WTC11 (cell line): ENCODE data around the gene TNFRSF11A. TPM values are rescaled to one million over a fixed set of nuclear protein-coding genes. Genes with fewer than 3 reads are reported as not detected.

Experiments used
- ATAC-seq: fragments of 200-7000 bp; cut with Tn5 transposase; 2 replicates; pipeline ENCODE4 v1.10.0; 2021; ENCODE audit warnings: mild to moderate bottlenecking, moderate library complexity
- CTCF ChIA-PET: fragments of 300-600 bp; sonication (Branson Sonifier 250); formaldehyde crosslinking; loops from one replicate; lab custom pipeline; 2021; ENCODE audit warnings: antibody characterized with exemption; lab: Charles Lee
- POLR2A ChIA-PET: fragments of 350-600 bp; sonication (Branson Sonifier 250); formaldehyde crosslinking; loops from one replicate; lab custom pipeline; 2021; ENCODE audit warnings: antibody characterized with exemption; lab: Charles Lee
- DNase-seq: peaks from one replicate; pipeline ENCODE4 v3.0.0; 2021; ENCODE audit warnings: low spot score
- H3K27ac Mint-ChIP-seq: 2 replicates; pipeline ENCODE4 v1.8.0; 2021; ENCODE audit warnings: mixed read lengths
- H3K27me3 Mint-ChIP-seq: 2 replicates; pipeline ENCODE4 v1.8.0; 2021; ENCODE audit warnings: low read depth, mild to moderate bottlenecking, moderate library complexity, mixed read lengths
- H3K36me3 Mint-ChIP-seq: 2 replicates; pipeline ENCODE4 v1.8.0; 2021; ENCODE audit warnings: mixed read lengths
- H3K4me1 Mint-ChIP-seq: 2 replicates; pipeline ENCODE4 v1.8.0; 2022; ENCODE audit warnings: mixed read lengths
- H3K4me3 Mint-ChIP-seq: 2 replicates; pipeline ENCODE4 v1.8.0; 2021; ENCODE audit warnings: mild to moderate bottlenecking, moderate library complexity, mixed read lengths
- H3K9me3 Mint-ChIP-seq: 2 replicates; pipeline ENCODE4 v1.8.0; 2021; ENCODE audit warnings: mixed read lengths
- ESRRA ChIP-seq: sonication (generic); formaldehyde crosslinking; IDR thresholded peaks from 2 replicates; pipeline ENCODE4 v1.8.1; 2022; ENCODE audit warnings: mild to moderate bottlenecking, missing genetic modification reagents, borderline replicate concordance
- NR1H2 ChIP-seq: sonication (generic); formaldehyde crosslinking; IDR thresholded peaks from 2 replicates; pipeline ENCODE4 v1.9.0; 2021; ENCODE audit warnings: mild to moderate bottlenecking, moderate library complexity, missing genetic modification reagents
- STAT6 ChIP-seq: sonication (generic); formaldehyde crosslinking; conservative IDR thresholded peaks from 2 replicates; pipeline ENCODE4 v1.8.1; 2023; ENCODE audit warnings: mild to moderate bottlenecking, low read depth, missing genetic modification reagents, moderate library complexity
- TEAD1 ChIP-seq: sonication (generic); formaldehyde crosslinking; IDR thresholded peaks from 2 replicates; pipeline ENCODE4 v1.8.0; 2022; ENCODE audit warnings: mild to moderate bottlenecking, missing genetic modification reagents
- ZBTB21 ChIP-seq: sonication (generic); formaldehyde crosslinking; IDR thresholded peaks from 2 replicates; pipeline ENCODE4 v1.8.1; 2023; ENCODE audit warnings: mild to moderate bottlenecking, missing genetic modification reagents, borderline replicate concordance
- ZNF219 ChIP-seq: sonication (generic); formaldehyde crosslinking; IDR thresholded peaks from 2 replicates; pipeline ENCODE4 v1.8.0; 2023; ENCODE audit warnings: missing genetic modification reagents, mild to moderate bottlenecking, borderline replicate concordance
- ZNF232 ChIP-seq: sonication (generic); formaldehyde crosslinking; IDR thresholded peaks from 2 replicates; pipeline ENCODE4 v1.8.0; 2022; ENCODE audit warnings: mild to moderate bottlenecking, missing genetic modification reagents
- ZNF317 ChIP-seq: sonication (generic); formaldehyde crosslinking; IDR thresholded peaks from 2 replicates; pipeline ENCODE4 v1.8.1; 2023; ENCODE audit warnings: low read depth, mild to moderate bottlenecking, moderate library complexity, missing genetic modification reagents, borderline replicate concordance
- ZNF416 ChIP-seq: fragments of 250-450 bp; sonication (Bioruptor Pico); IDR thresholded peaks from 2 replicates; pipeline ENCODE4 v1.9.0; 2021; ENCODE audit warnings: mild to moderate bottlenecking, inconsistent platforms
- total RNA-seq: library from RNA; stranded (reverse); gene quantifications from 3 replicates; pipeline ENCODE4 v1.2.3, GENCODE V29; 2021
- TF ChIP-seq, protein P1 (sequence below): fragments of 200-600 bp; IDR thresholded peaks from 2 replicates; pipeline ENCODE4 v1.8.0; 2022; ENCODE audit warnings: antibody characterized with exemption
- TF ChIP-seq, protein P2 (sequence below): sonication (generic); formaldehyde crosslinking; IDR thresholded peaks from 2 replicates; pipeline ENCODE4 v1.8.1; 2023; ENCODE audit warnings: mild to moderate bottlenecking, missing genetic modification reagents, borderline replicate concordance

Gene TNFRSF11A
- total RNA-seq, 1 experiment from 2014 or later: 4.9 TPM

- TF ChIP-seq ZBTB21 (CRISPR knock-in tag): no peak
- TF ChIP-seq, all 79 proteins: peak for 0
These were observed 39.4 kb downstream of the TNFRSF11A start (continued) for GRCh38 chr18:62364558-62364957.

DNA sequence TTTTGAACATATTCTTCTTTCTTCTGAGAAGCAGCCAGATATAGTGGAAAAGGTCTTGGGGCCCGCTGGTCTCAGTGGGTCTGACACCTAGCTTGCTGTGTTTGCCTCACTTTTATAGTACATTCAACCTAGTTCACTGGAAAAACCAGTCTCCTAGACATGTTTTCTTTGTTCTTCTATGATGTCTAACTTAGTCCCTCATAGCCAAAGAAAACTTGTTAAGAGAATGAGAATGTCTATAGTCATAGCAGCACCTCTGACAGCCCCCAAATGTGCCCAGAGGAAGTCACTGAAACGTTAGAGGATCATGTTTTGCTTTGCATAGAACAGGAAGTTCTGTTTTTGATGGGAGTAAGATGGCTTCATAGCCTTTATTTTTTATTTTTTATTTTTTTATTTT, 40.3 kb downstream of the TNFRSF11A start:
- Mint-ChIP-seq H3K4me3 (no peak overlapping the region), H3K36me3 (no peaks in the 10 kb centered on the region), H3K27me3 (no peaks in the 10 kb centered on the region), H3K9me3 (no peaks in the 10 kb centered on the region), H3K27ac (no peak overlapping the region; the same call in 1 of the 2 replicates), H3K4me1 (peaks cover 14% of the 10 kb centered on the region)
- ATAC-seq (no peak), DNase-seq (no peak)
- POLR2A ChIA-PET: no interaction called here
- CTCF ChIA-PET: no interaction called here
- TF ChIP-seq, protein P1, sequence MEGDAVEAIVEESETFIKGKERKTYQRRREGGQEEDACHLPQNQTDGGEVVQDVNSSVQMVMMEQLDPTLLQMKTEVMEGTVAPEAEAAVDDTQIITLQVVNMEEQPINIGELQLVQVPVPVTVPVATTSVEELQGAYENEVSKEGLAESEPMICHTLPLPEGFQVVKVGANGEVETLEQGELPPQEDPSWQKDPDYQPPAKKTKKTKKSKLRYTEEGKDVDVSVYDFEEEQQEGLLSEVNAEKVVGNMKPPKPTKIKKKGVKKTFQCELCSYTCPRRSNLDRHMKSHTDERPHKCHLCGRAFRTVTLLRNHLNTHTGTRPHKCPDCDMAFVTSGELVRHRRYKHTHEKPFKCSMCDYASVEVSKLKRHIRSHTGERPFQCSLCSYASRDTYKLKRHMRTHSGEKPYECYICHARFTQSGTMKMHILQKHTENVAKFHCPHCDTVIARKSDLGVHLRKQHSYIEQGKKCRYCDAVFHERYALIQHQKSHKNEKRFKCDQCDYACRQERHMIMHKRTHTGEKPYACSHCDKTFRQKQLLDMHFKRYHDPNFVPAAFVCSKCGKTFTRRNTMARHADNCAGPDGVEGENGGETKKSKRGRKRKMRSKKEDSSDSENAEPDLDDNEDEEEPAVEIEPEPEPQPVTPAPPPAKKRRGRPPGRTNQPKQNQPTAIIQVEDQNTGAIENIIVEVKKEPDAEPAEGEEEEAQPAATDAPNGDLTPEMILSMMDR: no peak

GRCh38 chr18:62366992-62367391, 41.9 kb downstream of the TNFRSF11A start:
- no peaks in the 10 kb centered on the region for H3K36me3 Mint-ChIP-seq
- no peaks in the 10 kb centered on the region for H3K9me3 Mint-ChIP-seq
- peaks cover 24% of the 10 kb centered on the region for H3K4me1 Mint-ChIP-seq
- no peak overlapping the region for H3K27ac Mint-ChIP-seq
- TF ChIP-seq, protein P2, sequence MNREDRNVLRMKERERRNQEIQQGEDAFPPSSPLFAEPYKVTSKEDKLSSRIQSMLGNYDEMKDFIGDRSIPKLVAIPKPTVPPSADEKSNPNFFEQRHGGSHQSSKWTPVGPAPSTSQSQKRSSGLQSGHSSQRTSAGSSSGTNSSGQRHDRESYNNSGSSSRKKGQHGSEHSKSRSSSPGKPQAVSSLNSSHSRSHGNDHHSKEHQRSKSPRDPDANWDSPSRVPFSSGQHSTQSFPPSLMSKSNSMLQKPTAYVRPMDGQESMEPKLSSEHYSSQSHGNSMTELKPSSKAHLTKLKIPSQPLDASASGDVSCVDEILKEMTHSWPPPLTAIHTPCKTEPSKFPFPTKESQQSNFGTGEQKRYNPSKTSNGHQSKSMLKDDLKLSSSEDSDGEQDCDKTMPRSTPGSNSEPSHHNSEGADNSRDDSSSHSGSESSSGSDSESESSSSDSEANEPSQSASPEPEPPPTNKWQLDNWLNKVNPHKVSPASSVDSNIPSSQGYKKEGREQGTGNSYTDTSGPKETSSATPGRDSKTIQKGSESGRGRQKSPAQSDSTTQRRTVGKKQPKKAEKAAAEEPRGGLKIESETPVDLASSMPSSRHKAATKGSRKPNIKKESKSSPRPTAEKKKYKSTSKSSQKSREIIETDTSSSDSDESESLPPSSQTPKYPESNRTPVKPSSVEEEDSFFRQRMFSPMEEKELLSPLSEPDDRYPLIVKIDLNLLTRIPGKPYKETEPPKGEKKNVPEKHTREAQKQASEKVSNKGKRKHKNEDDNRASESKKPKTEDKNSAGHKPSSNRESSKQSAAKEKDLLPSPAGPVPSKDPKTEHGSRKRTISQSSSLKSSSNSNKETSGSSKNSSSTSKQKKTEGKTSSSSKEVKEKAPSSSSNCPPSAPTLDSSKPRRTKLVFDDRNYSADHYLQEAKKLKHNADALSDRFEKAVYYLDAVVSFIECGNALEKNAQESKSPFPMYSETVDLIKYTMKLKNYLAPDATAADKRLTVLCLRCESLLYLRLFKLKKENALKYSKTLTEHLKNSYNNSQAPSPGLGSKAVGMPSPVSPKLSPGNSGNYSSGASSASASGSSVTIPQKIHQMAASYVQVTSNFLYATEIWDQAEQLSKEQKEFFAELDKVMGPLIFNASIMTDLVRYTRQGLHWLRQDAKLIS: no peak
- TF ChIP-seq STAT6 (CRISPR knock-in tag): no peak
- TF ChIP-seq ZNF219 (CRISPR knock-in tag): no peak
- peak; percentile 50; the same call in 1 of the 2 replicates for TF ChIP-seq TEAD1 (CRISPR knock-in tag)
- TF ChIP-seq, all 79 proteins: peak for 1
- ATAC-seq (peak; percentile 90), DNase-seq (peak; percentile 39)
- ChIA-PET POLR2A (interaction anchor here (0.6 kb wide), 1 partner anchor 19 kb away, joined by 6 read pairs; no protein-coding TSS in a partner anchor), CTCF (interaction anchor here (0.6 to 1.0 kb wide), 3 partner anchors 28 to 42 kb away, joined by 3 to 7 read pairs (median 4); partner anchors contain the start of gene TNFRSF11A)
- Mint-ChIP-seq H3K27me3 (no peaks in the 10 kb centered on the region), H3K4me3 (no peak overlapping the region)

DNA sequence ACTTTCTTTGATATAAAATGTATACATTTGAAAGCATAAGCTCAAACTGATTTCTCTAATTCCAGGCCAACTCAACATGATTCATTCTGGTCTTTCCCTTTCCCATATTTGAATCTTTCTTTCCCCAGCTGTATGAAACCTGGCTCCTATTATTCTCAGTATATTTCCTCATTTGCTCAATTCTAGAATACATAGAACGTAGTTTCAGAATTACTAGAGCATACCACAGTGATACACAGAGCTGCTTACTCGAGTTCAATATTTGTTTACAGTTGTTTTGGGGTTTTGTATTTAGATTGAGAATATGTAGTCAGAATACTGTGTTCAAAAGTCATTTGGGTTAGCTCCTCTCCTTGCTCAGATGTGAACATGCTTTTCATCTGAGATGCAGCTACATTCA, 43.0 kb downstream of the TNFRSF11A start:
- H3K4me3 Mint-ChIP-seq: no peak overlapping the region
- POLR2A ChIA-PET: interaction anchor here (0.6 kb wide), 1 partner anchor 40 kb away, joined by 5 read pairs; no protein-coding TSS in a partner anchor

More for the DNA sequence above, 43.0 kb downstream of the TNFRSF11A start:
- H3K27me3 Mint-ChIP-seq: no peaks in the 10 kb centered on the region
- no peak for DNase-seq
- no peaks in the 10 kb centered on the region for H3K9me3 Mint-ChIP-seq
- peaks cover 31% of the 10 kb centered on the region for H3K4me1 Mint-ChIP-seq
- H3K36me3 Mint-ChIP-seq: no peaks in the 10 kb centered on the region
- no peak for ATAC-seq
- TF ChIP-seq ZNF232 (CRISPR knock-in tag) (no peak), NR1H2 (CRISPR knock-in tag) (no peak), ESRRA (no peak), ZNF317 (CRISPR knock-in tag) (no peak), ZNF416 (CRISPR knock-in tag) (no peak)
- H3K27ac Mint-ChIP-seq: no peak overlapping the region; the same call in 1 of the 2 replicates
- CTCF ChIA-PET: no interaction called here
